HEK293 (cell line): Measurements from ENCODE around the gene RELCH.

Experiments
- CTCF ChIA-PET: fragments of 350-600 bp; formaldehyde crosslinking; extraction: SDS; loops from one replicate; lab custom pipeline; 2021; ENCODE audit warnings: antibody characterized with exemption; lab: Yijun Ruan, JAX
- POLR2A ChIA-PET: fragments of 300-600 bp; formaldehyde crosslinking; extraction: SDS; loops from one replicate; lab custom pipeline; 2020; ENCODE audit warnings: antibody characterized with exemption, inconsistent platforms; lab: Yijun Ruan, JAX
- H3K27ac ChIP-seq: fragments of 200-500 bp; sonication (Bioruptor generic); 2 replicates; pipeline ENCODE4 v1.5.1; 2014; ENCODE audit warnings: low read depth, low read length, control low read depth, inconsistent platforms; ENCODE audit errors: extremely low read depth
- H3K36me3 ChIP-seq, 2 experiments: fragments of 200-500 bp in 1 of 2; sonication (Bioruptor generic) in 1 of 2; 1 replicate in 1 of 2; 2 replicates in 1 of 2; pipeline ENCODE4 v1.5.1; 2014 to 2017; ENCODE audit warnings: inconsistent platforms in 2 of 2, low read length in 2 of 2; ENCODE audit not compliant: control insufficient read depth in 2 of 2, insufficient read depth in 1 of 2
- H3K4me1 ChIP-seq: fragments of 200-500 bp; sonication (Bioruptor generic); 2 replicates; pipeline ENCODE4 v1.5.1; 2014; ENCODE audit warnings: mild to moderate bottlenecking, low read length, inconsistent platforms; ENCODE audit not compliant: control insufficient read depth, insufficient read depth
- H3K4me3 ChIP-seq: 2 replicates; pipeline ENCODE4 v1.5.1; 2011; ENCODE audit warnings: low read depth, mild to moderate bottlenecking, control low read depth, low read length, moderate library complexity
- H3K9me3 ChIP-seq: fragments of 200-500 bp; sonication (Bioruptor generic); 2 replicates; pipeline ENCODE4 v1.5.1; 2014; ENCODE audit warnings: low read depth, low read length, inconsistent platforms; ENCODE audit not compliant: control insufficient read depth, insufficient read depth
- KLF8 ChIP-seq: fragments of 450-650 bp; formaldehyde crosslinking; IDR thresholded peaks from 2 replicates; pipeline ENCODE4 v1.5.1; 2016; ENCODE audit warnings: missing biosample characterization, missing genetic modification characterization
- TCF7L2 ChIP-seq: IDR thresholded peaks from 2 replicates; pipeline ENCODE4 v1.6.1; 2011; ENCODE audit warnings: low read depth, mild to moderate bottlenecking, inconsistent platforms, low read length, moderate library complexity, borderline replicate concordance
- ZNF112 ChIP-seq: fragments of 450-650 bp; formaldehyde crosslinking; IDR thresholded peaks from 2 replicates; pipeline ENCODE4 v1.5.0; 2017; ENCODE audit warnings: missing biosample characterization, missing genetic modification characterization
- ZNF121 ChIP-seq: fragments of 450-650 bp; formaldehyde crosslinking; IDR thresholded peaks from 2 replicates; pipeline ENCODE4 v1.5.1; 2016; ENCODE audit warnings: missing biosample characterization, missing genetic modification characterization
- ZNF140 ChIP-seq: fragments of 450-650 bp; formaldehyde crosslinking; IDR thresholded peaks from 2 replicates; pipeline ENCODE4 v1.5.1; 2016; ENCODE audit warnings: missing biosample characterization, missing genetic modification characterization
- ZNF473 ChIP-seq: fragments of 450-650 bp; formaldehyde crosslinking; IDR thresholded peaks from 2 replicates; pipeline ENCODE4 v1.5.1; 2017; ENCODE audit warnings: missing biosample characterization, missing genetic modification characterization
- ZNF48 ChIP-seq: fragments of 450-650 bp; formaldehyde crosslinking; IDR thresholded peaks from 2 replicates; pipeline ENCODE4 v1.5.1; 2016; ENCODE audit warnings: missing biosample characterization, missing genetic modification characterization
- ZNF561 ChIP-seq: fragments of 450-650 bp; IDR thresholded peaks from 2 replicates; pipeline ENCODE4 v1.5.1; 2018; ENCODE audit warnings: missing biosample characterization, missing genetic modification characterization, borderline replicate concordance
- ZNF701 ChIP-seq: fragments of 450-650 bp; formaldehyde crosslinking; IDR thresholded peaks from 2 replicates; pipeline ENCODE4 v1.5.1; 2016; ENCODE audit warnings: missing biosample characterization, missing genetic modification characterization
- ZNF785 ChIP-seq: fragments of 450-650 bp; formaldehyde crosslinking; IDR thresholded peaks from 2 replicates; pipeline ENCODE4 v1.5.1; 2016; ENCODE audit warnings: missing biosample characterization, missing genetic modification characterization
- ZNF830 ChIP-seq: fragments of 450-650 bp; IDR thresholded peaks from 2 replicates; pipeline ENCODE4 v1.5.0; 2018; ENCODE audit warnings: missing biosample characterization, missing genetic modification characterization, low read depth, mild to moderate bottlenecking, moderate library complexity
- TF ChIP-seq, protein P1 (sequence below): fragments of 450-650 bp; IDR thresholded peaks from 2 replicates; pipeline ENCODE4 v1.5.1; 2018; ENCODE audit warnings: missing biosample characterization, mild to moderate bottlenecking, missing genetic modification characterization
- TF ChIP-seq, protein P2 (sequence below): fragments of 450-650 bp; formaldehyde crosslinking; IDR thresholded peaks from 2 replicates; pipeline ENCODE4 v1.5.1; 2016; ENCODE audit warnings: missing biosample characterization, missing genetic modification characterization
- TF ChIP-seq, protein P3 (sequence below): fragments of 450-650 bp; formaldehyde crosslinking; IDR thresholded peaks from 2 replicates; pipeline ENCODE4 v1.5.1; 2016; ENCODE audit warnings: missing biosample characterization, missing genetic modification characterization, low read depth
- TF ChIP-seq, protein P4 (sequence below): fragments of 450-650 bp; formaldehyde crosslinking; IDR thresholded peaks from 2 replicates; pipeline ENCODE4 v1.5.1; 2016; ENCODE audit warnings: missing biosample characterization, missing genetic modification characterization

The RELCH gene

DNA sequence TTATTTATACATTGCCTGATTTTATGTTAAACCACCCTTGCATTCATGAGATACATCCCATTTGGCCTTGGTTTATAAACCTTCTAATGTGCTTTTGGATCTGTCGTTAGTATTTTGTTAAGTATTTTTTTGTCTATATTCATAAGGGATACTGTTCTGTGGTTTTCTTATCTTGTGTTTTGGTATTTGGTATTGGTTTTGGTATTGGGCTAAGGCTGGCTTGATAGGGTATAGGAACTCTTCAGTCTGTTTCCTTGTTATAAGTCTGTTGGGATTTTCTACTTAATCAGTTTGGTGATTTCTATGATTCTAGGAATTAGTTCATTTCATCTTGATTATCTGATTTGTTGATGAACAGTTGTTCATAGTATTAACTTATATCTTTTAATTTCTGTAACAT is 49.2 kb downstream of the RELCH start:
- CTCF ChIA-PET: interaction anchor here (0.8 kb wide), 1 partner anchor 914 kb away, joined by 3 read pairs; no protein-coding TSS in a partner anchor
- H3K36me3 ChIP-seq: peaks cover 25 to 46% of the 10 kb centered on the region in 2 experiments
- TF ChIP-seq ZNF701 (tag by site-specific recombination): no peak
- TF ChIP-seq, protein P1, sequence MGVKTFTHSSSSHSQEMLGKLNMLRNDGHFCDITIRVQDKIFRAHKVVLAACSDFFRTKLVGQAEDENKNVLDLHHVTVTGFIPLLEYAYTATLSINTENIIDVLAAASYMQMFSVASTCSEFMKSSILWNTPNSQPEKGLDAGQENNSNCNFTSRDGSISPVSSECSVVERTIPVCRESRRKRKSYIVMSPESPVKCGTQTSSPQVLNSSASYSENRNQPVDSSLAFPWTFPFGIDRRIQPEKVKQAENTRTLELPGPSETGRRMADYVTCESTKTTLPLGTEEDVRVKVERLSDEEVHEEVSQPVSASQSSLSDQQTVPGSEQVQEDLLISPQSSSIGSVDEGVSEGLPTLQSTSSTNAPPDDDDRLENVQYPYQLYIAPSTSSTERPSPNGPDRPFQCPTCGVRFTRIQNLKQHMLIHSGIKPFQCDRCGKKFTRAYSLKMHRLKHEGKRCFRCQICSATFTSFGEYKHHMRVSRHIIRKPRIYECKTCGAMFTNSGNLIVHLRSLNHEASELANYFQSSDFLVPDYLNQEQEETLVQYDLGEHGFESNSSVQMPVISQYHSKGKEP: no peak
- TF ChIP-seq ZNF830 (tag by site-specific recombination): no peak
- TF ChIP-seq, protein P2, sequence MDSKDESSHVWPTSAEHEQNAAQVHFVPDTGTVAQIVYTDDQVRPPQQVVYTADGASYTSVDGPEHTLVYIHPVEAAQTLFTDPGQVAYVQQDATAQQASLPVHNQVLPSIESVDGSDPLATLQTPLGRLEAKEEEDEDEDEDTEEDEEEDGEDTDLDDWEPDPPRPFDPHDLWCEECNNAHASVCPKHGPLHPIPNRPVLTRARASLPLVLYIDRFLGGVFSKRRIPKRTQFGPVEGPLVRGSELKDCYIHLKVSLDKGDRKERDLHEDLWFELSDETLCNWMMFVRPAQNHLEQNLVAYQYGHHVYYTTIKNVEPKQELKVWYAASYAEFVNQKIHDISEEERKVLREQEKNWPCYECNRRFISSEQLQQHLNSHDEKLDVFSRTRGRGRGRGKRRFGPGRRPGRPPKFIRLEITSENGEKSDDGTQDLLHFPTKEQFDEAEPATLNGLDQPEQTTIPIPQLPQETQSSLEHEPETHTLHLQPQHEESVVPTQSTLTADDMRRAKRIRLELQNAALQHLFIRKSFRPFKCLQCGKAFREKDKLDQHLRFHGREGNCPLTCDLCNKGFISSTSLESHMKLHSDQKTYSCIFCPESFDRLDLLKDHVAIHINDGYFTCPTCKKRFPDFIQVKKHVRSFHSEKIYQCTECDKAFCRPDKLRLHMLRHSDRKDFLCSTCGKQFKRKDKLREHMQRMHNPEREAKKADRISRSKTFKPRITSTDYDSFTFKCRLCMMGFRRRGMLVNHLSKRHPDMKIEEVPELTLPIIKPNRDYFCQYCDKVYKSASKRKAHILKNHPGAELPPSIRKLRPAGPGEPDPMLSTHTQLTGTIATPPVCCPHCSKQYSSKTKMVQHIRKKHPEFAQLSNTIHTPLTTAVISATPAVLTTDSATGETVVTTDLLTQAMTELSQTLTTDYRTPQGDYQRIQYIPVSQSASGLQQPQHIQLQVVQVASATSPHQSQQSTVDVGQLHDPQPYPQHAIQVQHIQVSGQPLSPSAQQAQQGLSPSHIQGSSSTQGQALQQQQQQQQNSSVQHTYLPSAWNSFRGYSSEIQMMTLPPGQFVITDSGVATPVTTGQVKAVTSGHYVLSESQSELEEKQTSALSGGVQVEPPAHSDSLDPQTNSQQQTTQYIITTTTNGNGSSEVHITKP (tag by site-specific recombination): no peak
- no peak for TF ChIP-seq ZNF785 (tag by site-specific recombination)
- no peak for TF ChIP-seq ZNF112 (tag by site-specific recombination)

DNA sequence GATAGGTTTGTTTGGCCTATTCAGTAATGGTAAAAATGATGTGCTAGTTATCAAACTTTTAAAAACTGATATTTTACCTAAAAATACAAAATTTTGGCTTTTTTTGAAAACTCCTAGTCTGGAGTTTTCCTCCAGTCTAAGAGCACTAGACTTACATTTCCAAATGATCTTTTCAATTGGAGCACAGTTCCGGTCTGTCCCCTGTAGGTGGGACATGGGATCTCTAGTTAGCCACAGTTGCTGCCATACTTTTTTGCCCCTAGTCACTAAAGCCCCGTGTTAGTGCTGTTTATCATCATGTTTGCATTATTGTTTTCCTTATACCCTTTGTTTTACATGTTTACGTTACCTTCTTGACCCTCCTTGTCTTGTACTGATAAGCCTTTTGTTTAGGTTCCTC is 52.4 kb downstream of the RELCH start:
- Histone ChIP-seq H3K36me3 (peaks cover 12 to 17% of the 10 kb centered on the region in 2 experiments), H3K4me3 (no peak overlapping the region), H3K9me3 (no peaks in the 10 kb centered on the region), H3K27ac (no peak overlapping the region), H3K4me1 (no peaks in the 10 kb centered on the region)
- ChIA-PET CTCF (interaction anchor here (3.2 kb wide), 1 partner anchor 56 kb away, joined by 8 read pairs; no protein-coding TSS in a partner anchor), POLR2A (no interaction called here)
- TF ChIP-seq ZNF48 (tag by site-specific recombination): no peak
- TF ChIP-seq KLF8 (tag by site-specific recombination): no peak
- no peak for TF ChIP-seq ZNF473 (tag by site-specific recombination)
- TF ChIP-seq TCF7L2: no peak
- no peak for TF ChIP-seq ZNF140 (tag by site-specific recombination)

More for the DNA sequence above, 49.2 kb downstream of the RELCH start:
- Histone ChIP-seq H3K27ac (no peak overlapping the region), H3K4me1 (no peaks in the 10 kb centered on the region), H3K4me3 (no peak overlapping the region), H3K9me3 (no peaks in the 10 kb centered on the region)
- POLR2A ChIA-PET: interaction anchor here (0.6 kb wide), 1 partner anchor 50 kb away, joined by 4 read pairs; no protein-coding TSS in a partner anchor

DNA sequence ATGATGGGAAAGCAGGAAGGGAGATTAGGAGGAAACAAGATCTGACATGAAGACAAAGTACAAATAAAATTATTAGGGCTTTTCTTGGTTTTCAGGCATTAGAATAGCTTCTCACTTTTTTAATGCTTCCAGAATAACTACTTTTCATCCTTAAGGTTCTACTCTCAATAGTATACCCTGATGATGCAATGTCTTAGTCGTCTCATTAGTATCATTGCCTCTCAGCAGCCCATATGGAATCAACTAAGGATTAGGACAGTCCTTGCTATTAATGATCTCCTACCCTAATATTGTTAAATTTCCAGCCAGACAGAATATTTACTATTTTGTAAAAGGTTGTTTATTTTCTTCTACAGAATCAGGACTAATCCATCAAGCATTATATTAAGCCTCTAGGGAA is 55.9 kb downstream of the RELCH start:
- Histone ChIP-seq H3K4me1 (no peaks in the 10 kb centered on the region), H3K36me3 (peaks cover 13% of the 10 kb centered on the region in 2 experiments), H3K4me3 (no peak overlapping the region), H3K27ac (no peak overlapping the region), H3K9me3 (no peaks in the 10 kb centered on the region)
- TF ChIP-seq ZNF121 (no peak), ZNF561 (tag by site-specific recombination) (no peak), ZNF473 (tag by site-specific recombination) (no peak)
- TF ChIP-seq, protein P3, sequence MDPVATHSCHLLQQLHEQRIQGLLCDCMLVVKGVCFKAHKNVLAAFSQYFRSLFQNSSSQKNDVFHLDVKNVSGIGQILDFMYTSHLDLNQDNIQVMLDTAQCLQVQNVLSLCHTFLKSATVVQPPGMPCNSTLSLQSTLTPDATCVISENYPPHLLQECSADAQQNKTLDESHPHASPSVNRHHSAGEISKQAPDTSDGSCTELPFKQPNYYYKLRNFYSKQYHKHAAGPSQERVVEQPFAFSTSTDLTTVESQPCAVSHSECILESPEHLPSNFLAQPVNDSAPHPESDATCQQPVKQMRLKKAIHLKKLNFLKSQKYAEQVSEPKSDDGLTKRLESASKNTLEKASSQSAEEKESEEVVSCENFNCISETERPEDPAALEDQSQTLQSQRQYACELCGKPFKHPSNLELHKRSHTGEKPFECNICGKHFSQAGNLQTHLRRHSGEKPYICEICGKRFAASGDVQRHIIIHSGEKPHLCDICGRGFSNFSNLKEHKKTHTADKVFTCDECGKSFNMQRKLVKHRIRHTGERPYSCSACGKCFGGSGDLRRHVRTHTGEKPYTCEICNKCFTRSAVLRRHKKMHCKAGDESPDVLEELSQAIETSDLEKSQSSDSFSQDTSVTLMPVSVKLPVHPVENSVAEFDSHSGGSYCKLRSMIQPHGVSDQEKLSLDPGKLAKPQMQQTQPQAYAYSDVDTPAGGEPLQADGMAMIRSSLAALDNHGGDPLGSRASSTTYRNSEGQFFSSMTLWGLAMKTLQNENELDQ (tag by site-specific recombination): no peak
- TF ChIP-seq, protein P4, sequence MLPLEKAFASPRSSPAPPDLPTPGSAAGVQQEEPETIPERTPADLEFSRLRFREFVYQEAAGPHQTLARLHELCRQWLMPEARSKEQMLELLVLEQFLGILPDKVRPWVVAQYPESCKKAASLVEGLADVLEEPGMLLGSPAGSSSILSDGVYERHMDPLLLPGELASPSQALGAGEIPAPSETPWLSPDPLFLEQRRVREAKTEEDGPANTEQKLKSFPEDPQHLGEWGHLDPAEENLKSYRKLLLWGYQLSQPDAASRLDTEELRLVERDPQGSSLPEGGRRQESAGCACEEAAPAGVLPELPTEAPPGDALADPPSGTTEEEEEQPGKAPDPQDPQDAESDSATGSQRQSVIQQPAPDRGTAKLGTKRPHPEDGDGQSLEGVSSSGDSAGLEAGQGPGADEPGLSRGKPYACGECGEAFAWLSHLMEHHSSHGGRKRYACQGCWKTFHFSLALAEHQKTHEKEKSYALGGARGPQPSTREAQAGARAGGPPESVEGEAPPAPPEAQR (tag by site-specific recombination): no peak
- POLR2A ChIA-PET: no interaction called here
- CTCF ChIA-PET: interaction anchor here (0.7 kb wide), 1 partner anchor 315 kb away, joined by 3 read pairs; no protein-coding TSS in a partner anchor
